Measurements from ENCODE around the gene MEIOB.

The MEIOB gene

GRCh38 chr16:1825864-1826690, 45.9 kb downstream of the MEIOB start:
- in situ Hi-C loops (cut with MboI; ENCODE audit: low pct_unique_long_range_greater_than_20kb, low sequenced_read_pairs, unreplicated experiment) = no loop called here
- no peak for TF ChIP-seq CTCF (IDR thresholded peaks at IDR 0.05; ENCODE audit: extremely low read depth, insufficient read depth, missing control alignments)
- peak; percentile 92 for DNase-seq (ENCODE audit: low spot score)

DNA sequence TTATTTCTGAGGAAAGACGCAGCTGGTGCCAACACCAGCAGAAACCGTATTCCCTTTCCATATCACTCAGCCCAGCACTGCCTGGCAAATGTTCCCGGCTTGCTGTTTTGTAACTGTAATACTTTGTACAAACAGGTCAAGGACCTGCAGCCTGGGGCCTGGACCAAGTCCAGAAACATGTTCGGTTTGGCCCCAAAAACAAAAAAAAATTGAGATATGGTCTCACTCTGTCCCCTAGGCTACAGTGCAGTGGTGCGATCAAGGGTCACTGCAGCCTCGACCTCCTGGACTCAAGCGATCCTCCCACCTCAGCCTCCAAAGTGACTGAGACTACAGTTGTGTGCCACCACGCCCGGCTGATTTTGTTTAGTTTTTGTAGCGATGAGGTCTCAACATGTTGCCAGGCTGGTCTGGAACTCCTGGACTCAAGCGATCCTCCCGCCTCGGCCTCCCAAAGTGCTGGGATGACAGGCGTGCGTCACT, 46.5 kb downstream of the MEIOB start:
- in situ Hi-C loops (cut with MboI; ENCODE audit: low pct_unique_long_range_greater_than_20kb, low sequenced_read_pairs, unreplicated experiment) = no loop called here

DNA sequence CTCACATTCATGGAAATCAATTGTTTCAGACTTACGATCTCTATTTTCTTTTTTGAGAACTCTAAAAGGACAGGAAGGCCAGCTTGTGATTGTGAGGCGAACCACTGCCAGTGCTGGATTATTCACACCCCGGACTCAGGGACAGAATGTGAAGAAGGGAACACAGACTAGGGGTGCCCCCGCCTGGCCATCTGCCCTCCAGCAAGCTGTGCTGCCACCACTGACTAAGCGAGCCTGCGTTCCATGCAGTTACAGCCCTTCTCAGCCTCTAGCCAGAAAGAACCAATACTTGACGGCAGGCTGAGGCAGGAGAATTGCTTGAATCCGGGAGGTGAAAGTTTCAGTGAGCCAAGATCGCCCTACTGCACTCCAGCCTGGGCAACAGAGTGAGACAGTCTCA, 48.1 kb downstream of the MEIOB start:
- TF ChIP-seq CTCF (IDR thresholded peaks at IDR 0.05; ENCODE audit: extremely low read depth, insufficient read depth, missing control alignments) = peak; percentile 36
- in situ Hi-C loops (cut with MboI; ENCODE audit: low pct_unique_long_range_greater_than_20kb, low sequenced_read_pairs, unreplicated experiment) = no loop called here
- DNase-seq (ENCODE audit: low spot score) = no peak

More for the DNA sequence above, 46.5 kb downstream of the MEIOB start:
- no peak for DNase-seq (ENCODE audit: low spot score)
- TF ChIP-seq CTCF (IDR thresholded peaks at IDR 0.05; ENCODE audit: extremely low read depth, insufficient read depth, missing control alignments) = no peak

DNA sequence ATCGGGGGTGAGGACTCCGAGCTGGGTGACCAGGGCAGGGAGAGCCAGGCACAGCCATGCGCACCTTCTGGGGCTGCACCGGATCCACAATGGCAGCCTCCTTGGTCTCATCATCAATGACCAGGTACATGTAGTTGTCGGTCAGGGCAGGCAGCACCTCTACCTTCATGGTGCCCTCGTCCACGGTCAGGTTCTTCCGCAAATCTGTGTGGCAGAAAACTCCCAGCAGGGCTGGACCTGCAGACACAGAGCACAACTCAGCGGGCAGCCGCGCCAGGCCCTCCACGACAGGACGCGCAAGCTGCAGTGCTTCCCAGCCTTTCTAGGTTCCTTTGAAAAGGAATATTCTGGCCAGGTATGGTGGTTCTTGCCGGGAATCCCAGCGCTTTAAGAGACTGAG, 49.2 kb downstream of the MEIOB start:
- DNase-seq (ENCODE audit: low spot score) = no peak
- in situ Hi-C loops (cut with MboI; ENCODE audit: low pct_unique_long_range_greater_than_20kb, low sequenced_read_pairs, unreplicated experiment) = no loop called here
- no peak for TF ChIP-seq CTCF (IDR thresholded peaks at IDR 0.05; ENCODE audit: extremely low read depth, insufficient read depth, missing control alignments)

- no peak for TF ChIP-seq CTCF (IDR thresholded peaks at IDR 0.05; ENCODE audit: extremely low read depth, insufficient read depth, missing control alignments)
- in situ Hi-C loops (cut with MboI; ENCODE audit: low pct_unique_long_range_greater_than_20kb, low sequenced_read_pairs, unreplicated experiment) = no loop called here
- no peak for DNase-seq (ENCODE audit: low spot score)
These were observed 49.9 kb downstream of the MEIOB start for GRCh38 chr16:1821861-1822611.

GRCh38 chr16:1820946-1821290, 51.0 kb downstream of the MEIOB start:
- in situ Hi-C loops (cut with MboI; ENCODE audit: low pct_unique_long_range_greater_than_20kb, low sequenced_read_pairs, unreplicated experiment) = no loop called here
- no peak for DNase-seq (ENCODE audit: low spot score)
- no peak for TF ChIP-seq CTCF (IDR thresholded peaks at IDR 0.05; ENCODE audit: extremely low read depth, insufficient read depth, missing control alignments)

Data from GM13977 (cell line).